Right lobe of liver (tissue), 6 donors: ENCODE measurements around the gene DHRSX. TPM values are rescaled to one million over a fixed set of nuclear protein-coding genes. Genes with fewer than 3 reads are reported as not detected.

Experiments used
- ATAC-seq, 4 donors: fragments of 200-7000 bp; cut with Tn5 transposase; one replicate each; pipeline ENCODE4 v1.9.1; 2020; ENCODE audit warnings: mild to moderate bottlenecking in 4 of 4, moderate library complexity in 4 of 4
- DNase-seq, 3 donors: peaks; one replicate each; pipeline ENCODE4 v3.0.0-alpha.2; 2020
- H3K27ac ChIP-seq, 3 donors: fragments of 200-600 bp; one replicate each; pipeline ENCODE4 v1.8.0; 2022
- H3K27me3 ChIP-seq, 2 donors: fragments of 200-600 bp; one replicate each; pipeline ENCODE4 v1.8.0; 2022
- H3K36me3 ChIP-seq, 4 donors: fragments of 200-600 bp; sonication (generic) in 1 of 4; one replicate each; pipeline versions ENCODE4 v1.5.1 to v1.8.0; 2017 to 2022; ENCODE audit warnings: control low read depth in 1 of 4
- H3K4me1 ChIP-seq, 4 donors: fragments of 200-600 bp; sonication (generic) in 1 of 4; one replicate each; pipeline versions ENCODE4 v1.5.1 to v1.8.0; 2017 to 2022; ENCODE audit warnings: control low read depth in 1 of 4
- H3K4me3 ChIP-seq, 3 donors: fragments of 200-600 bp; one replicate each; pipeline ENCODE4 v1.8.0; 2022
- H3K9me3 ChIP-seq, 4 donors: fragments of 200-600 bp; sonication (generic) in 1 of 4; one replicate each; pipeline versions ENCODE4 v1.5.1 to v1.8.0; 2017 to 2022; ENCODE audit warnings: control low read depth in 1 of 4
- POLR2A ChIP-seq: fragments of 450-650 bp; IDR thresholded peaks from one replicate; pipeline ENCODE4 v1.6.1; 2017; ENCODE audit warnings: antibody characterized with exemption, mild to moderate bottlenecking
- WGBS: methylation state at CpG from one replicate; pipeline ENCODE4 v1.1.6; 2018; ENCODE audit warnings: low coverage, low lambda C conversion rate; ENCODE audit not compliant: insufficient coverage; ENCODE audit errors: missing lambda C conversion rate; 5-methylcytosine and 5-hydroxymethylcytosine counted together
- intact Hi-C, 2 donors: fragments of 100-400 bp; cut with DNase I; formaldehyde crosslinking; loops; one replicate each; pipeline versions ENCODE4 v1.11.2 to v1.14.1; 2022
- total RNA-seq, 6 experiments: library from RNA; depleted of rRNA in 2 of 6; stranded (reverse); fragments of >200 nt in 2 of 6; fragmentation: NEBNext Ultra II Directional in 3 of 6; extraction: Animal tissue kit (Norgen Biotek cat#: 25700) in 3 of 6; gene quantifications; one replicate each; pipeline versions ENCODE4 v1.1.0 to v1.2.4, GENCODE V29; 2016 to 2023
- TF ChIP-seq, protein P1 (sequence below), 4 donors: fragments of 200-600 bp in 3 of 4; fragments of 450-650 bp in 1 of 4; IDR thresholded peaks; one replicate each; pipeline versions ENCODE4 v1.5.1 to v1.8.0; 2016 to 2022; ENCODE audit warnings: antibody characterized with exemption in 4 of 4, mild to moderate bottlenecking in 2 of 4
- donor health status: DM: no; HTN: yes; CAD: no.
- donor health status: DM: no; HTN: no; CAD: no.
- donor health status: DM: no; HTN: no; CAD: no.
- donor health status: DM: no; HTN: yes; CAD: no.
- donor health status: DM: no; HTN: yes; CAD: no.

DHRSX gene
- total RNA-seq, 6 experiments from 2014 or later = 15.6 to 34.5 (median 29.0) TPM

DNA sequence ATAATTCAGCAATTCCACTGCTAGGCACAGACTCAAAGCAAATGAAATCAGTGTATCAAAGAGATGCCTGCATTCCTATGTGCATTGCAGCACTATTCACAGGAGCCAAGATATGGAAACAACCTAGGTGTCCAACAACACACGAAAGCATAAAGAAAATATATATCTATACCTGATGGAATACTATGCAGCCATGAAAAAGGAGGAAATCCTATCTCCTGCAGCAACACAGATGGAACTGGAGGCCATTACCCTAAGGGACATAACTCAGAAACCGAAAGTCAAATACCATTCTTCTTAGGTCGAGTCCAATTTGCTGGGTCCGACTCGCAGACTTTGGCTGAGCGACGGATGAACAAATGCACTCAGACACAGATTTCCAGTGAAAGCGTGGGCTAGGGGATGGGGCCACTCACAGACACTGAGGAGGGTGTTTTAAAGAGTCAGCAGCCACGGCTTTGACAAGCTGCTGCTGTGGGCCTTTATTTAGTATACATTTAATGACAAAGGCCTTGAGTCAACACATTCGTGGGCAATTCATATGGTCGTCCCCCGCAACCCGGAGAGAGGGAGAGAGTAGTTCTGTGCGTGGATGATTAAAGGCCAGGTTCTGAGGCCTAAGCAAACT, 93.8 kb downstream of the DHRSX start:
- intact Hi-C loops = no loop called here
- H3K4me3 ChIP-seq = no peak overlapping the region

DNA sequence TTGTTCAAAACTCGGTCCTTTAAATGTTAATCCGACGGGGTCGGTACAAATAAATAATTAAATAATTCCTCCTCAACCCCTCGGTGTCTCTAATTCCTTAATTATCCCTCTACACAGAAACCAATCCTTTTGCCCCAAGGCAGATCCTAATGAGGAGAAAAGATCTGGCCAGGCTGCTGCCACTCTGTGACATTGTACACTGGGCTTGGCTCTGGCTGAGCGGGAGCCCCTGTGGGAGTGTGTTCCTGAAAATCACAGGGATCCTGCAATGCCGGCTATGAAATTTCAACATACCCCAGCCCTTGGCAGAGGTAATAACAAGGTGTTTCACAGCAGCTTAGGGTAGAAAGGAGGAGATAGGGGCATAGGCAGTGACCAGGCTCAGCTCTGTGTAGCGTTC, 96.0 kb downstream of the DHRSX start:
- ATAC-seq = peak; percentile 85 to 95 (median 90)
- H3K4me1 ChIP-seq = no peaks in the 10 kb centered on the region
- peaks cover 0 to 5% (median 0%) of the 10 kb centered on the region in 4 donors for H3K9me3 ChIP-seq
- no peaks in the 10 kb centered on the region for H3K27me3 ChIP-seq
- DNase-seq = peak in 2 of 3 donors; percentile 35 to 59
- peaks cover 0 to 10% (median 2%) of the 10 kb centered on the region in 4 donors for H3K36me3 ChIP-seq
- TF ChIP-seq, protein P1, sequence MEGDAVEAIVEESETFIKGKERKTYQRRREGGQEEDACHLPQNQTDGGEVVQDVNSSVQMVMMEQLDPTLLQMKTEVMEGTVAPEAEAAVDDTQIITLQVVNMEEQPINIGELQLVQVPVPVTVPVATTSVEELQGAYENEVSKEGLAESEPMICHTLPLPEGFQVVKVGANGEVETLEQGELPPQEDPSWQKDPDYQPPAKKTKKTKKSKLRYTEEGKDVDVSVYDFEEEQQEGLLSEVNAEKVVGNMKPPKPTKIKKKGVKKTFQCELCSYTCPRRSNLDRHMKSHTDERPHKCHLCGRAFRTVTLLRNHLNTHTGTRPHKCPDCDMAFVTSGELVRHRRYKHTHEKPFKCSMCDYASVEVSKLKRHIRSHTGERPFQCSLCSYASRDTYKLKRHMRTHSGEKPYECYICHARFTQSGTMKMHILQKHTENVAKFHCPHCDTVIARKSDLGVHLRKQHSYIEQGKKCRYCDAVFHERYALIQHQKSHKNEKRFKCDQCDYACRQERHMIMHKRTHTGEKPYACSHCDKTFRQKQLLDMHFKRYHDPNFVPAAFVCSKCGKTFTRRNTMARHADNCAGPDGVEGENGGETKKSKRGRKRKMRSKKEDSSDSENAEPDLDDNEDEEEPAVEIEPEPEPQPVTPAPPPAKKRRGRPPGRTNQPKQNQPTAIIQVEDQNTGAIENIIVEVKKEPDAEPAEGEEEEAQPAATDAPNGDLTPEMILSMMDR (IDR thresholded peaks at IDR 0.05) = no peak
- H3K4me3 ChIP-seq = no peak overlapping the region
- no peak overlapping the region for H3K27ac ChIP-seq
- WGBS = 82% methylated on average over 6 of the region's 8 CpGs
- intact Hi-C loops = no loop called here

More for the DNA sequence above, 93.8 kb downstream of the DHRSX start:
- peaks cover 0 to 10% (median 2%) of the 10 kb centered on the region in 4 donors for H3K4me1 ChIP-seq
- no peak overlapping the region for H3K27ac ChIP-seq
- H3K9me3 ChIP-seq = peaks cover 0 to 5% (median 0%) of the 10 kb centered on the region in 4 donors
- H3K27me3 ChIP-seq = no peaks in the 10 kb centered on the region
- DNase-seq (no peak), ATAC-seq (no peak)
- 89% methylated on average over 13 of the region's 14 CpGs for WGBS
- peaks cover 0 to 10% (median 2%) of the 10 kb centered on the region in 4 donors for H3K36me3 ChIP-seq
- TF ChIP-seq, protein P1 (IDR thresholded peaks at IDR 0.05) = no peak
- TF ChIP-seq POLR2A = no peak

DNA sequence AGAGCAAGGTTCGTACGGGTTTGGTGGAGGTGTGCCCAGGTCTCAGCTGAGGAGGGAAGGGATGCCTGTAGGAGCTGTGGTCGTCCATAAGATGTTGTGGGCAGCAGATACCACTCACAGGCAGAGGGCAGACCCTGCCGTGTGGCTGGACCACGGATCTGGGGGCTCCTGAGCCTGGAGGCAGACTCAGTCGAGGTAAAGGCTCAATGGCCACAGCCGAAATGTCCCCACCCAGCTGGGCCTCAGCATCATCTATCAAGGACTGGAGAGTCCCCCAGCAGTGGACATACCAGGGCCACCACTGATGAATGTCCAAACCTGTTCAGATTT, 98.5 kb downstream of the DHRSX start:
- ATAC-seq = no peak
- H3K4me3 ChIP-seq = no peak overlapping the region
- intact Hi-C loops = no loop called here
- WGBS = no CpG with 5 or more reads among the region's 7 CpGs
- no peak for DNase-seq
- H3K4me1 ChIP-seq = no peaks in the 10 kb centered on the region
- peaks cover 0 to 4% (median under 1%) of the 10 kb centered on the region in 4 donors for H3K36me3 ChIP-seq
- H3K27ac ChIP-seq = no peak overlapping the region
- H3K9me3 ChIP-seq = peaks cover 0 to 2% (median 0%) of the 10 kb centered on the region in 4 donors
- TF ChIP-seq, protein P1 (IDR thresholded peaks at IDR 0.05) = no peak
- no peak for TF ChIP-seq POLR2A
- no peaks in the 10 kb centered on the region for H3K27me3 ChIP-seq

DNA sequence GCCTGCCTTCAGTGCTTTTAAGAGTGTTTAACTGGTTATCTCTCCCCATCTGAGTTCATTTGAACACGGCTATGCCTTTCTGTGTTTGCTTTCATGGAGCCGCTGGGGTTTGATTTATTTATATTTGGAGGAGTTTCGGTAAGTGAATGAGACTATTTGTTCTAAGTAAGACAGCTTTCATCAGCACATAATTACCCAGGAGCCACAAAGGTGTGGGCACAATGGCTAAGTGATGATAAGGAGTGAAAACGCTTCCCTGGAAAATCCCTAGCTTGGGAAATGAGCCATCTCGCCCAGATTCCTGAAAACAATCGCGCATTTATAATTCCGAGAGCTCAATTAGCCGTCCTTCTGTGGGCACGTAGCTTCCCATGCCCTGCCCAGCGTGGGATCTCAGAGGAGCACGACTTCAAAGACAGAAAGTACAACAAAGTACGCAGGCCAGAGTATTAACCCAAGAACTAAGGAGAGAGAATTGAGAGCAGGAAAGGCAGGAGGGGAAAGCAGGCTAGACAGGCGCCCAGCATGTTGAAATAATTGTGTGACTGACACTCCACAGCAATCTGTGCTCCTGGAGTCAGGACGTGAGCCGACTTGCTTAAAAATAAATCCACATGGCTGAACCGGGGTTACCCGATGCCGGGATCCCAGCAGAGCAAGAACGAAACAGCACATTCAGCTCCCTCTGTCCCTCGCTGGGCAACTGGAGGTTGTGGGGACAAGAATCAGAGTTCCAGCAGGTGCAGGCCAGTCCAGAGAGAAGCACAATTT, 99.0 kb downstream of the DHRSX start:
- WGBS = 91% methylated on average over 18 of the region's 21 CpGs
- Histone ChIP-seq H3K36me3 (peaks cover 0 to under 1% (median 0%) of the 10 kb centered on the region in 4 donors), H3K27me3 (no peaks in the 10 kb centered on the region), H3K4me3 (no peak overlapping the region), H3K4me1 (no peaks in the 10 kb centered on the region), H3K9me3 (no peaks in the 10 kb centered on the region), H3K27ac (no peak overlapping the region)
- DNase-seq (no peak), ATAC-seq (peak in 1 of 4 donors; percentile 29)
- intact Hi-C loops = no loop called here
- TF ChIP-seq, protein P1 (IDR thresholded peaks at IDR 0.05) = no peak
- no peak for TF ChIP-seq POLR2A
